ENCODE results near the gene MYO1E. TPM values are rescaled to one million over a fixed set of nuclear protein-coding genes. Genes with fewer than 3 reads are reported as not detected.

MYO1E gene
- total and polyA plus RNA-seq, 2 of the 8 experiments (the other 6 are each of a cell fraction or from before 2014, with no cell fraction given): 19.6 to 142 TPM

DNA sequence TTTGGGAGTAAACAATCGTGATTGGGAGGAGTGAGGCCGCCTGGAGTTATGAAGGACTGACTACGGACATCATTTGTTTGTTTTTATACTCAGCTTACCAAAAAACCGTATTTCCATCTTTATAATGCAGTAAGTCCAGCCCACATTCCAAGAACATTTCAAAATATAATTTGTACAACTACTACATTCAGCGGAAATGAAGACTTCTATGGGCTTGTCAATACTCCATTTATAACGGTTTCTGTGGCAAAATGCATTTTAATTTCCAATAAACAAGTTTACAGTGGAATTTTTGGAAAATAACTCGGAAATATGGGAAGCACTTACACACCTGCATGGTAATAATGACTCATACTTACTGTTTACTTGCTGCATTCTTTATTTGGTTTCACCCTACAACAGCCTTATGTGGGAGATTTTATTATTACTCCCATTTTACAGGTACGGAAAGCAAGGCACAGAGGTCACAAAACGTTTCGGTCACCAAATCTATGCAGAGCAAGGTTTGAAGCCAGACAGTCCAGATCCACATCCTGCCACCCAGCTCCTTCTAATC is 103.7 kb downstream of the MYO1E start (continued):
- no peak for TF ChIP-seq CHD7 (IDR thresholded peaks at IDR 0.05; ENCODE audit: insufficient replicate concordance, low read length)
- TF ChIP-seq, protein P1, sequence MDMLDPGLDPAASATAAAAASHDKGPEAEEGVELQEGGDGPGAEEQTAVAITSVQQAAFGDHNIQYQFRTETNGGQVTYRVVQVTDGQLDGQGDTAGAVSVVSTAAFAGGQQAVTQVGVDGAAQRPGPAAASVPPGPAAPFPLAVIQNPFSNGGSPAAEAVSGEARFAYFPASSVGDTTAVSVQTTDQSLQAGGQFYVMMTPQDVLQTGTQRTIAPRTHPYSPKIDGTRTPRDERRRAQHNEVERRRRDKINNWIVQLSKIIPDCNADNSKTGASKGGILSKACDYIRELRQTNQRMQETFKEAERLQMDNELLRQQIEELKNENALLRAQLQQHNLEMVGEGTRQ (IDR thresholded peaks at IDR 0.05; ENCODE audit: low read length): no peak
- TF ChIP-seq POLR2A (IDR thresholded peaks at IDR 0.05; ENCODE audit: control extremely low read depth in 1 of 2, low read depth in 2 of 2, low read length in 2 of 2): no peak
- TF ChIP-seq SIN3A (conservative IDR thresholded peaks at IDR 0.05 in 1 of 2, IDR thresholded peaks at IDR 0.05 in 1 of 2; ENCODE audit: low read depth in 1 of 2, low read length in 2 of 2): no peak
- no peak for TF ChIP-seq CHD1 (IDR thresholded peaks at IDR 0.05; ENCODE audit: low read depth, low read length)
- no peak for TF ChIP-seq FOSL1 (IDR thresholded peaks at IDR 0.05; ENCODE audit: insufficient read depth, low read depth, low read length)
- TF ChIP-seq ASH2L (IDR thresholded peaks at IDR 0.05; ENCODE audit: low read length): no peak
- TF ChIP-seq, protein P2, sequence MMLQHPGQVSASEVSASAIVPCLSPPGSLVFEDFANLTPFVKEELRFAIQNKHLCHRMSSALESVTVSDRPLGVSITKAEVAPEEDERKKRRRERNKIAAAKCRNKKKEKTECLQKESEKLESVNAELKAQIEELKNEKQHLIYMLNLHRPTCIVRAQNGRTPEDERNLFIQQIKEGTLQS (IDR thresholded peaks at IDR 0.05; ENCODE audit: insufficient read depth, low read depth, low read length): no peak
- no peak for TF ChIP-seq E2F6 (IDR thresholded peaks at IDR 0.05)
